HepG2 (cell line): ENCODE data around the gene PIGC. TPM values are rescaled to one million over a fixed set of nuclear protein-coding genes. Genes with fewer than 3 reads are reported as not detected.

Experiments used
- ARNT2 ChIP-seq: sonication (generic); formaldehyde crosslinking; IDR thresholded peaks from 2 replicates; pipeline ENCODE4 v1.8.0; 2022; ENCODE audit warnings: mild to moderate bottlenecking, low read depth, missing genetic modification reagents, moderate library complexity
- CREM ChIP-seq, 2 experiments: sonication (generic) in 1 of 2; formaldehyde crosslinking in 1 of 2; IDR thresholded peaks; 2 replicates each; pipeline versions ENCODE4 v1.4.0 to v1.6.1; 2016 to 2020; ENCODE audit warnings: antibody characterized with exemption in 1 of 2, mild to moderate bottlenecking in 1 of 2, missing genetic modification reagents in 1 of 2
- FOXA3 ChIP-seq: IDR thresholded peaks from 2 replicates; pipeline ENCODE4 v1.6.1; 2016; ENCODE audit warnings: missing genetic modification reagents, missing compliant biosample characterization
- HOXD1 ChIP-seq: sonication (generic); formaldehyde crosslinking; IDR thresholded peaks from 2 replicates; pipeline ENCODE4 v1.5.0; 2020; ENCODE audit warnings: missing genetic modification reagents
- KAT8 ChIP-seq: IDR thresholded peaks from 2 replicates; pipeline ENCODE4 v1.6.1; 2016; ENCODE audit warnings: missing genetic modification reagents, missing compliant biosample characterization
- MATR3 ChIP-seq: sonication (generic); formaldehyde crosslinking; IDR thresholded peaks from 2 replicates; pipeline ENCODE4 v1.4.0; 2020; ENCODE audit warnings: missing genetic modification reagents
- MEIS1 ChIP-seq: sonication (generic); formaldehyde crosslinking; IDR thresholded peaks from 2 replicates; pipeline ENCODE4 v1.9.0; 2021; ENCODE audit warnings: mild to moderate bottlenecking, missing genetic modification reagents, moderate library complexity, borderline replicate concordance
- POLR2AphosphoS5 ChIP-seq: IDR thresholded peaks from 2 replicates; pipeline ENCODE4 v1.6.1; 2012; ENCODE audit warnings: low read depth, low read length
- STAT5B ChIP-seq: sonication (generic); formaldehyde crosslinking; IDR thresholded peaks from 2 replicates; pipeline ENCODE4 v1.4.0; 2020; ENCODE audit warnings: missing genetic modification reagents
- TBX2 ChIP-seq: sonication (generic); formaldehyde crosslinking; IDR thresholded peaks from 2 replicates; pipeline ENCODE4 v1.5.0; 2020; ENCODE audit warnings: missing genetic modification reagents, mild to moderate bottlenecking, borderline replicate concordance
- ZEB1 ChIP-seq: IDR thresholded peaks from 2 replicates; pipeline ENCODE4 v1.6.1; 2012; ENCODE audit warnings: mild to moderate bottlenecking, low read depth, inconsistent platforms; ENCODE audit not compliant: insufficient replicate concordance
- ZFP82 ChIP-seq: sonication (generic); formaldehyde crosslinking; IDR thresholded peaks from 2 replicates; pipeline ENCODE4 v1.5.1; 2020; ENCODE audit warnings: mild to moderate bottlenecking, missing genetic modification reagents, borderline replicate concordance
- ZFP90 ChIP-seq: sonication (generic); formaldehyde crosslinking; IDR thresholded peaks from 2 replicates; pipeline ENCODE4 v1.8.0; 2022; ENCODE audit warnings: missing genetic modification reagents, mild to moderate bottlenecking, inconsistent platforms, borderline replicate concordance
- ZMYM2 ChIP-seq: sonication (generic); formaldehyde crosslinking; IDR thresholded peaks from 2 replicates; pipeline ENCODE4 v1.8.0; 2022; ENCODE audit warnings: mild to moderate bottlenecking, missing genetic modification reagents
- ZNF263 ChIP-seq: sonication (generic); formaldehyde crosslinking; IDR thresholded peaks from 2 replicates; pipeline ENCODE4 v1.4.0; 2020; ENCODE audit warnings: missing genetic modification reagents
- ZNF556 ChIP-seq: sonication (generic); formaldehyde crosslinking; IDR thresholded peaks from 2 replicates; pipeline ENCODE4 v1.4.0; 2020; ENCODE audit warnings: mild to moderate bottlenecking, missing genetic modification reagents, borderline replicate concordance
- ZNF572 ChIP-seq: sonication (generic); formaldehyde crosslinking; IDR thresholded peaks from 2 replicates; pipeline ENCODE4 v1.5.1; 2020; ENCODE audit warnings: mild to moderate bottlenecking, missing genetic modification reagents
- ZNF614 ChIP-seq: IDR thresholded peaks from 2 replicates; pipeline ENCODE4 v1.6.1; 2018; ENCODE audit warnings: missing biosample characterization, missing genetic modification reagents, inconsistent platforms, borderline replicate concordance
- ZNF644 ChIP-seq: IDR thresholded peaks from 2 replicates; pipeline ENCODE4 v1.6.1; 2016; ENCODE audit warnings: low read depth
- ZSCAN30 ChIP-seq: sonication (generic); formaldehyde crosslinking; IDR thresholded peaks from 2 replicates; pipeline ENCODE4 v1.5.0; 2020; ENCODE audit warnings: mild to moderate bottlenecking, missing genetic modification reagents
- polyA plus RNA-seq, 8 experiments: library from polyadenylated mRNA; depleted of rRNA in 3 of 8; stranded (reverse) in 7 of 8; unstranded in 1 of 8; fragments of >200 nt; fragmentation: Illumina TruSeq in 4 of 8; extraction: Trizol in 4 of 8; gene quantifications; 2 replicates each; pipeline versions ENCODE4 v1.2.1 to v1.2.3, GENCODE V29; 2011 to 2016; ENCODE audit warnings: low read depth in 4 of 8, missing spikeins in 1 of 8, mixed read lengths in 1 of 8; ENCODE audit not compliant: insufficient read depth in 1 of 8
- total RNA-seq, 5 experiments: library from RNA; depleted of rRNA; stranded (reverse); fragments of >200 nt; fragmentation: Illumina TruSeq; extraction: Trizol; gene quantifications; 2 replicates each; pipeline ENCODE4 v1.2.3, GENCODE V29; 2016; ENCODE audit warnings: low read depth in 1 of 5
- TF ChIP-seq, protein P1 (sequence below): IDR thresholded peaks from 2 replicates; pipeline ENCODE4 v1.6.1; 2016; ENCODE audit warnings: mild to moderate bottlenecking, missing biosample characterization, missing genetic modification reagents
- TF ChIP-seq, protein P2 (sequence below): sonication (generic); formaldehyde crosslinking; conservative IDR thresholded peaks from 2 replicates; pipeline ENCODE4 v1.8.0; 2022; ENCODE audit warnings: mild to moderate bottlenecking, moderate library complexity, missing genetic modification reagents
- TF ChIP-seq, protein P3 (sequence below), 2 experiments: sonication (generic) in 1 of 2; formaldehyde crosslinking in 1 of 2; IDR thresholded peaks; 2 replicates each; pipeline versions ENCODE4 v1.4.0 to v1.6.1; 2018 to 2020; ENCODE audit warnings: missing genetic modification reagents in 2 of 2, borderline replicate concordance in 1 of 2, low read depth in 1 of 2, mild to moderate bottlenecking in 1 of 2, missing biosample characterization in 1 of 2
- TF ChIP-seq, protein P4 (sequence below): sonication (generic); formaldehyde crosslinking; IDR thresholded peaks from 2 replicates; pipeline ENCODE4 v1.4.0; 2020; ENCODE audit warnings: missing genetic modification reagents

The PIGC gene
- total and polyA plus RNA-seq, 2 of the 13 experiments (the other 11 are each of a cell fraction or from before 2014, with no cell fraction given), result 26.7 to 29.5 TPM

DNA sequence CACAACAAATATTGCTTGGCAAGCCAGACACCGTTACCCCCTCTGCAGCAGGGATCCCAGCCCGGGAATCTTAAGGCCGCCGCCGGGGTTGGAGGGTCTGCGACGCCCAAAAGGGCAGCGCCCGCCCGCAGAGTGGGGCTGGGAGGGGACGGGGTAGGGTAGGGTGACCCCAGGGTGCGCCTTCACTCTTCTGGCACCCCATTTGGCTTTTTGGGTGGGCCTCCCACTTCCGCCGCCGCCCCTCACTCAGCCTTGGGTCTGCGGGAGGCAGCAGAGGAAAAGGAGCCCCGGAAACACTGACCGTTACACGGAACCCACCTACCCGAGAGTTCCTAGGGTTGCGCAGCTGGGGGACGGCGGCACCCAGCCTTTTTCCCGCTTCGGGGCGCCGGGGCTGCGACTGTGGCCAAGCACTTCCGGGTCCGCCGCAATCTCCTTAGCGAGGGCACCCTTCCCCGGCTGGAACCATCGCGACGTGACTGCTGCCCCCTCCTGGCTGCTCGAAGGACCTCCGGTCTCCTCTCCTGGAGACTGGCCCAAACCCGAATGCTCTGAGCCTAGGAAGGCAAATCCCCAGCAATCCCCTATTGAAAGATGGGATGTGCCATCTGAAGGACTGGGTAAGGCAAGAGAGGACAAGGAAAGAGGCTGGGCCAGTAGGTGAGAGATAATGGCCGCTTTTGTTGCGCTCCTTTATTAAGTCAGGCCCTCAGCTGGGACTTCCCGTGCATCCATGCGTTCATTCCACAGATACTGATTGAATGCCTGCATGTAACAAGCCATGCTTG, at the start of gene PIGC (continued):
- no peak for TF ChIP-seq ARNT2 (CRISPR knock-in tag)
- peak; percentile 96 for TF ChIP-seq KAT8 (CRISPR knock-in tag)
- TF ChIP-seq, protein P1, sequence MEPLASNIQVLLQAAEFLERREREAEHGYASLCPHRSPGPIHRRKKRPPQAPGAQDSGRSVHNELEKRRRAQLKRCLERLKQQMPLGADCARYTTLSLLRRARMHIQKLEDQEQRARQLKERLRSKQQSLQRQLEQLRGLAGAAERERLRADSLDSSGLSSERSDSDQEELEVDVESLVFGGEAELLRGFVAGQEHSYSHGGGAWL, result 0 out of 2 replicates have a peak, but pooled peaks have one; percentile 69
- TF ChIP-seq STAT5B (CRISPR knock-in tag), result no peak
- TF ChIP-seq ZFP82 (CRISPR knock-in tag), result no peak
- no peak for TF ChIP-seq ZSCAN30 (CRISPR knock-in tag)
- no peak for TF ChIP-seq CREM (IDR thresholded peaks at IDR 0.05)
- TF ChIP-seq CREM (CRISPR knock-in tag; IDR thresholded peaks at IDR 0.05), result no peak
- peak; percentile 48; the same call in 1 of the 2 replicates for TF ChIP-seq MEIS1
- TF ChIP-seq ZNF263 (CRISPR knock-in tag), result no peak
- TF ChIP-seq TBX2, result peak; percentile 81
- TF ChIP-seq ZNF614 (CRISPR knock-in tag), result peak; percentile 35; the same call in 1 of the 2 replicates
- TF ChIP-seq ZMYM2 (CRISPR knock-in tag), result peak; percentile 50; the same call in 1 of the 2 replicates
- TF ChIP-seq ZNF572 (CRISPR knock-in tag), result no peak
- peak; percentile 84 for TF ChIP-seq ZNF556
- TF ChIP-seq, protein P2, sequence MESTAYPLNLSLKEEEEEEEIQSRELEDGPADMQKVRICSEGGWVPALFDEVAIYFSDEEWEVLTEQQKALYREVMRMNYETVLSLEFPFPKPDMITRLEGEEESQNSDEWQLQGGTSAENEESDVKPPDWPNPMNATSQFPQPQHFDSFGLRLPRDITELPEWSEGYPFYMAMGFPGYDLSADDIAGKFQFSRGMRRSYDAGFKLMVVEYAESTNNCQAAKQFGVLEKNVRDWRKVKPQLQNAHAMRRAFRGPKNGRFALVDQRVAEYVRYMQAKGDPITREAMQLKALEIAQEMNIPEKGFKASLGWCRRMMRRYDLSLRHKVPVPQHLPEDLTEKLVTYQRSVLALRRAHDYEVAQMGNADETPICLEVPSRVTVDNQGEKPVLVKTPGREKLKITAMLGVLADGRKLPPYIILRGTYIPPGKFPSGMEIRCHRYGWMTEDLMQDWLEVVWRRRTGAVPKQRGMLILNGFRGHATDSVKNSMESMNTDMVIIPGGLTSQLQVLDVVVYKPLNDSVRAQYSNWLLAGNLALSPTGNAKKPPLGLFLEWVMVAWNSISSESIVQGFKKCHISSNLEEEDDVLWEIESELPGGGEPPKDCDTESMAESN (CRISPR knock-in tag), result 0 out of 2 replicates have a peak, but pooled peaks have one; percentile 48
- TF ChIP-seq, protein P3, sequence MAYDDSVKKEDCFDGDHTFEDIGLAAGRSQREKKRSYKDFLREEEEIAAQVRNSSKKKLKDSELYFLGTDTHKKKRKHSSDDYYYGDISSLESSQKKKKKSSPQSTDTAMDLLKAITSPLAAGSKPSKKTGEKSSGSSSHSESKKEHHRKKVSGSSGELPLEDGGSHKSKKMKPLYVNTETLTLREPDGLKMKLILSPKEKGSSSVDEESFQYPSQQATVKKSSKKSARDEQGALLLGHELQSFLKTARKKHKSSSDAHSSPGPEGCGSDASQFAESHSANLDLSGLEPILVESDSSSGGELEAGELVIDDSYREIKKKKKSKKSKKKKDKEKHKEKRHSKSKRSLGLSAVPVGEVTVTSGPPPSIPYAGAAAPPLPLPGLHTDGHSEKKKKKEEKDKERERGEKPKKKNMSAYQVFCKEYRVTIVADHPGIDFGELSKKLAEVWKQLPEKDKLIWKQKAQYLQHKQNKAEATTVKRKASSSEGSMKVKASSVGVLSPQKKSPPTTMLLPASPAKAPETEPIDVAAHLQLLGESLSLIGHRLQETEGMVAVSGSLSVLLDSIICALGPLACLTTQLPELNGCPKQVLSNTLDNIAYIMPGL (CRISPR knock-in tag; IDR thresholded peaks at IDR 0.05; ENCODE audit: borderline replicate concordance in 1 of 2, low read depth in 1 of 2), result peak; percentile 98
- peak; percentile 69 for TF ChIP-seq POLR2AphosphoS5
- TF ChIP-seq ZEB1, result no peak
- TF ChIP-seq, protein P4, sequence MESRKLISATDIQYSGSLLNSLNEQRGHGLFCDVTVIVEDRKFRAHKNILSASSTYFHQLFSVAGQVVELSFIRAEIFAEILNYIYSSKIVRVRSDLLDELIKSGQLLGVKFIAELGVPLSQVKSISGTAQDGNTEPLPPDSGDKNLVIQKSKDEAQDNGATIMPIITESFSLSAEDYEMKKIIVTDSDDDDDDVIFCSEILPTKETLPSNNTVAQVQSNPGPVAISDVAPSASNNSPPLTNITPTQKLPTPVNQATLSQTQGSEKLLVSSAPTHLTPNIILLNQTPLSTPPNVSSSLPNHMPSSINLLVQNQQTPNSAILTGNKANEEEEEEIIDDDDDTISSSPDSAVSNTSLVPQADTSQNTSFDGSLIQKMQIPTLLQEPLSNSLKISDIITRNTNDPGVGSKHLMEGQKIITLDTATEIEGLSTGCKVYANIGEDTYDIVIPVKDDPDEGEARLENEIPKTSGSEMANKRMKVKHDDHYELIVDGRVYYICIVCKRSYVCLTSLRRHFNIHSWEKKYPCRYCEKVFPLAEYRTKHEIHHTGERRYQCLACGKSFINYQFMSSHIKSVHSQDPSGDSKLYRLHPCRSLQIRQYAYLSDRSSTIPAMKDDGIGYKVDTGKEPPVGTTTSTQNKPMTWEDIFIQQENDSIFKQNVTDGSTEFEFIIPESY (CRISPR knock-in tag), result no peak
- peak; percentile 69; the same call in 1 of the 2 replicates for TF ChIP-seq ZNF644
- peak; percentile 94 for TF ChIP-seq ZFP90 (CRISPR knock-in tag)
- TF ChIP-seq MATR3 (CRISPR knock-in tag), result no peak
- TF ChIP-seq FOXA3, result peak; percentile 29; the same call in 1 of the 2 replicates
- no peak for TF ChIP-seq HOXD1 (CRISPR knock-in tag)
